Pancreas (tissue), 10 donors: ENCODE results near the gene GGCT. TPM values are rescaled to one million over a fixed set of nuclear protein-coding genes. Genes with fewer than 3 reads are reported as not detected.
A peak's percentile ranks its signal among the peaks of the same experiment; 100 is the strongest.

Experiments used
- ATAC-seq, 4 donors: fragments of 200-7000 bp; cut with Tn5 transposase; one replicate each; pipeline versions ENCODE4 v1.8.0 to v1.9.1; 2020; ENCODE audit warnings: mild to moderate bottlenecking in 4 of 4, moderate library complexity in 4 of 4
- DNase-seq, 6 donors: peaks; one replicate each; pipeline ENCODE4 v3.0.0-alpha.2; 2020
- FAIRE-seq: peaks from 2 replicates; lab custom pipeline; 2012; peaks lifted over from hg19 to GRCh38; lab: Jason Lieb, UNC
- H3K27ac ChIP-seq, 4 donors: fragments of 200-600 bp; sonication (generic); 1 replicate in 3 of 4; 2 replicates in 1 of 4; pipeline versions ENCODE4 v1.5.0 to v1.8.0; 2020
- H3K27me3 ChIP-seq, 4 donors: fragments of 200-600 bp; one replicate each; pipeline ENCODE4 v1.8.0; 2021
- H3K36me3 ChIP-seq, 3 donors: fragments of 200-600 bp; sonication (generic) in 1 of 3; one replicate each; pipeline versions ENCODE4 v1.5.0 to v1.8.0; 2020 to 2021
- H3K4me1 ChIP-seq, 3 donors: fragments of 200-600 bp; one replicate each; pipeline ENCODE4 v1.8.0; 2021
- H3K4me3 ChIP-seq, 4 donors: fragments of 200-600 bp; sonication (generic) in 2 of 4; one replicate each; pipeline versions ENCODE4 v1.5.0 to v1.8.0; 2020 to 2021
- H3K9me3 ChIP-seq, 4 donors: fragments of 200-600 bp; one replicate each; pipeline ENCODE4 v1.8.0; 2021
- WGBS, 2 donors: extraction: QIAGEN DNeasy Blood & Tissue Kit; methylation state at CpG; one replicate each; pipeline ENCODE4 v1.1.7; 2013; 5-methylcytosine and 5-hydroxymethylcytosine counted together
- intact Hi-C, 3 donors: fragments of 100-400 bp; cut with DNase I; formaldehyde crosslinking; loops; one replicate each; pipeline versions ENCODE4 v1.11.1 to v1.14.2; 2022
- polyA plus RNA-seq, 2 donors: library from polyadenylated mRNA; stranded (reverse); fragments of 200-250 nt; gene quantifications; one replicate each; pipeline ENCODE4 v1.2.3, GENCODE V29; 2013
- total RNA-seq, 6 donors: library from RNA; stranded (reverse); fragmentation: NEBNext Ultra II Directional in 4 of 6; extraction: Animal tissue kit (Norgen Biotek cat#: 25700) in 4 of 6; gene quantifications; one replicate each; pipeline versions ENCODE4 v1.2.1 to v1.2.4, GENCODE V29; 2021 to 2023
- TF ChIP-seq, protein P1 (sequence below), 4 donors: fragments of 200-600 bp; sonication (generic) in 3 of 4; IDR thresholded peaks; one replicate each; pipeline versions ENCODE4 v1.5.0 to v1.8.0; 2021; ENCODE audit warnings: antibody characterized with exemption in 4 of 4
- donor health status: healthy with polysubstance abuse.
- donor health status: DM: no; HTN: no; CAD: no; lungs with moderate emphysema.
- donor health status: DM: no; HTN: no; CAD: no.
- donor health status: control.
- donor health status: control.
- donor health status: Bipolar disorder and iron deficiency.
- donor health status: DM: yes; HTN: yes; CAD: no.
- donor health status: DM: no; HTN: no; CAD: no.
- donor health status: DM: no; HTN: no; CAD: no.
- donor health status: DM: yes; HTN: yes; CAD: no.

The GGCT gene
- total and polyA plus RNA-seq, 8 donors, result 9.6 to 30.3 (median 17.0) TPM

- Histone ChIP-seq H3K4me1 (peaks cover 0 to 6% (median 0%) of the 10 kb centered on the region in 3 donors), H3K4me3 (no peak overlapping the region), H3K36me3 (no peaks in the 10 kb centered on the region), H3K27ac (no peak overlapping the region), H3K9me3 (no peaks in the 10 kb centered on the region), H3K27me3 (no peaks in the 10 kb centered on the region)
- DNase-seq (no peak), FAIRE-seq (no peak), ATAC-seq (no peak)
- 92% methylated on average over 22 of the region's 22 CpGs for WGBS, 2 donors
- TF ChIP-seq, protein P1, sequence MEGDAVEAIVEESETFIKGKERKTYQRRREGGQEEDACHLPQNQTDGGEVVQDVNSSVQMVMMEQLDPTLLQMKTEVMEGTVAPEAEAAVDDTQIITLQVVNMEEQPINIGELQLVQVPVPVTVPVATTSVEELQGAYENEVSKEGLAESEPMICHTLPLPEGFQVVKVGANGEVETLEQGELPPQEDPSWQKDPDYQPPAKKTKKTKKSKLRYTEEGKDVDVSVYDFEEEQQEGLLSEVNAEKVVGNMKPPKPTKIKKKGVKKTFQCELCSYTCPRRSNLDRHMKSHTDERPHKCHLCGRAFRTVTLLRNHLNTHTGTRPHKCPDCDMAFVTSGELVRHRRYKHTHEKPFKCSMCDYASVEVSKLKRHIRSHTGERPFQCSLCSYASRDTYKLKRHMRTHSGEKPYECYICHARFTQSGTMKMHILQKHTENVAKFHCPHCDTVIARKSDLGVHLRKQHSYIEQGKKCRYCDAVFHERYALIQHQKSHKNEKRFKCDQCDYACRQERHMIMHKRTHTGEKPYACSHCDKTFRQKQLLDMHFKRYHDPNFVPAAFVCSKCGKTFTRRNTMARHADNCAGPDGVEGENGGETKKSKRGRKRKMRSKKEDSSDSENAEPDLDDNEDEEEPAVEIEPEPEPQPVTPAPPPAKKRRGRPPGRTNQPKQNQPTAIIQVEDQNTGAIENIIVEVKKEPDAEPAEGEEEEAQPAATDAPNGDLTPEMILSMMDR (IDR thresholded peaks at IDR 0.05), result no peak
- intact Hi-C loops, result no loop called here
These were observed 53.6 kb downstream of the GGCT start for GRCh38 chr7:30450983-30451497.

- 32 to 38% methylated on average over 6 of the region's 6 CpGs for WGBS, 2 donors
- intact Hi-C loops, result no loop called here
- Histone ChIP-seq H3K9me3 (no peaks in the 10 kb centered on the region), H3K4me1 (peaks cover 0 to 6% (median 0%) of the 10 kb centered on the region in 3 donors), H3K27ac (no peak overlapping the region), H3K27me3 (no peaks in the 10 kb centered on the region), H3K36me3 (no peaks in the 10 kb centered on the region), H3K4me3 (no peak overlapping the region)
- ATAC-seq, result peak; percentile 58 to 78 (median 63)
- TF ChIP-seq, protein P1 (IDR thresholded peaks at IDR 0.05), result no peak
- no peak for FAIRE-seq
- DNase-seq, result no peak
These were observed 54.2 kb downstream of the GGCT start for GRCh38 chr7:30450240-30450982.

GRCh38 chr7:30448461-30449189, 56.0 kb downstream of the GGCT start:
- Histone ChIP-seq H3K4me1 (peaks cover 0 to 6% (median 0%) of the 10 kb centered on the region in 3 donors), H3K36me3 (no peaks in the 10 kb centered on the region), H3K9me3 (no peaks in the 10 kb centered on the region), H3K27me3 (no peaks in the 10 kb centered on the region), H3K27ac (no peak overlapping the region), H3K4me3 (no peak overlapping the region)
- no peak for FAIRE-seq
- WGBS, 2 donors, result 81 to 88% methylated on average over 10 of the region's 10 CpGs
- ATAC-seq, result peak in 2 of 4 donors; percentile 24 to 51
- DNase-seq, result no peak
- TF ChIP-seq, protein P1 (IDR thresholded peaks at IDR 0.05), result no peak
- intact Hi-C loops, result no loop called here

- Histone ChIP-seq H3K27ac (no peak overlapping the region), H3K4me3 (no peak overlapping the region), H3K36me3 (no peaks in the 10 kb centered on the region), H3K27me3 (no peaks in the 10 kb centered on the region), H3K4me1 (peaks cover 0 to 6% (median 0%) of the 10 kb centered on the region in 3 donors), H3K9me3 (no peaks in the 10 kb centered on the region)
- ATAC-seq, result no peak
- DNase-seq, result no peak
- intact Hi-C loops, result no loop called here
- 97 to 98% methylated on average over 8 of the region's 8 CpGs for WGBS, 2 donors
- TF ChIP-seq, protein P1 (IDR thresholded peaks at IDR 0.05), result no peak
- no peak for FAIRE-seq
These were observed 57.2 kb downstream of the GGCT start for GRCh38 chr7:30447466-30447865.

Other genes starting within 250 kb of the GGCT start
- 10 to 100 TPM in 5 of 6 donors, 1 to 10 TPM in 1; 9.9 to 17.1 (median 11.8) TPM for gene ZNRF2, start 220.2 kb downstream of the GGCT start, total RNA-seq
- gene ZNRF2, start 220.2 kb downstream of the GGCT start, polyA plus RNA-seq, result 1 to 10 TPM; 4.9 to 7.6 TPM
- gene NOD1, start 26.0 kb downstream of the GGCT start, total RNA-seq, result 1 to 10 TPM; 1.9 to 8.0 (median 2.6) TPM
- 1 to 10 TPM; 4.8 to 9.9 TPM for gene NOD1, start 26.0 kb downstream of the GGCT start, polyA plus RNA-seq
- gene GARS1, start 90.0 kb upstream of the GGCT start, total RNA-seq, result 100 to 1,000 TPM in 1 of 6 donors, 10 to 100 TPM in 5; 34.0 to 191 (median 39.7) TPM
- gene GARS1, start 90.0 kb upstream of the GGCT start, polyA plus RNA-seq, result 10 to 100 TPM; 45.1 to 56.8 TPM
- gene CRHR2, start 177.6 kb upstream of the GGCT start, total RNA-seq, result under 1 TPM; 0.06 to 0.79 (median 0.43) TPM
- gene CRHR2, start 177.6 kb upstream of the GGCT start, polyA plus RNA-seq, result under 1 TPM; 0.42 to 0.66 TPM
- 10 to 100 TPM in 3 of 6 donors, 1 to 10 TPM in 3; 4.2 to 11.5 (median 7.5) TPM for gene INMT, start 247.3 kb upstream of the GGCT start, total RNA-seq
- 10 to 100 TPM in 1 of 2 donors, 1 to 10 TPM in 1; 9.2 to 18.7 TPM for gene INMT, start 247.3 kb upstream of the GGCT start, polyA plus RNA-seq